ENCODE results near the gene C10orf53.

The C10orf53 gene

DNA sequence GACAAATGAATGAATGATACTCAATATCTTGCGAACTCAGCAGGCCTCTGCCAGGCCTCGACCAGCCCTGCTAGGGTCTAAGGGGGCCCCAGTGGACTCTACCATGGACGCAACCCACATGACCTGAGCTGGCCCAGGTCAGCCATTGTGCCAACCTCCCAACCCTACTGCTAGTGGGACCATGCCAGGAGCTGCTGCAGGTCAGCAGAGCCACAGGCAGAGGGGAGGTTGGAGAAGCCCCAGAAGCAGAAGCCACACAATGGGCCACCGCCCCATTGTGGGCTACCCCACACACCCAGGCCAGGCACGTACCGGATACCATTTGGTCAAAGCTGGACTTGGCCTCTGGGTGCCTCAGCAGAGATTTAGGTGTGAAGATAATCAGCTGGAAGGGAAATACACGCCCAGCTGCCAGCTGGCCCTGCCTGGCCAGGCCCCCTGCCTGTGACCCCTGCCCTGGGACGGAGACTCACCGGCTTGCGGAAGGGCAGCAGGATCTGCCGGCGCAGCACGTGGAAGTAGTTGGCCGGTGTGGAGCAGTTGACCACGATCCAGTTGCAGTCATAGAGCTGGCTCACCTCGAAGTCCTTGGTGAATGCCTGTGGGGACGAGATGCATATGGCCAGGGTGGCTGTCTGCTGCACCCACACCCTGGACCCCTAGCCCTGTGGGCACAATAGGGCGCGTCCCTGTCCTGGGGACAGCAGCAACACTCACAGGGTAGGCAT lies 58.2 kb downstream of the C10orf53 start:
- no peak for DNase-seq (ENCODE audit: low read depth)

GRCh38 chr10:49738616-49739360 lies 59.3 kb downstream of the C10orf53 start:
- no peak for DNase-seq (ENCODE audit: low read depth)

DNA sequence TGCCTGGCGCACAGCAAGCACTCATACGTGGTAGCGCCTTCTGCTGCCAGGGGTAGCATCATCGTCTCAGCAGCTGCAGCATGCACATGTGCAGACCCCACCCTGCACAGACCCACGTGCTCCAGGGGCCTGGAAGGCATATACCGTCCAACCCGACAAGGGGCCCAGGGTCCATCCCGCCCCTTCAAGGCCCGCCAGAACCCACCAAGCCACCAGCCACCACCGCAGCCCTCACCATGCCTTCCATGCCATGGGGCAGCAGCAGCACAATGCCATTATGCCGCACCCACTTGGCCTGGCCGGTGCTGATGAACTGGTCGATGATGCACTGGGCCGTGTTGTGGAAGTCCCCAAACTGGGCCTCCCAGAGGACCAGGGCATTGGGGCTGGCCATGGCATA lies 60.0 kb downstream of the C10orf53 start:
- DNase-seq (ENCODE audit: low read depth), result no peak

GRCh38 chr10:49740346-49741107 lies 61.1 kb downstream of the C10orf53 start:
- no peak for DNase-seq (ENCODE audit: low read depth)

GRCh38 chr10:49741108-49741995 lies 61.9 kb downstream of the C10orf53 start:
- no peak for DNase-seq (ENCODE audit: low read depth)

- no peak for DNase-seq (ENCODE audit: low read depth)
These were observed 63.4 kb downstream of the C10orf53 start for GRCh38 chr10:49742683-49743463.

DNA sequence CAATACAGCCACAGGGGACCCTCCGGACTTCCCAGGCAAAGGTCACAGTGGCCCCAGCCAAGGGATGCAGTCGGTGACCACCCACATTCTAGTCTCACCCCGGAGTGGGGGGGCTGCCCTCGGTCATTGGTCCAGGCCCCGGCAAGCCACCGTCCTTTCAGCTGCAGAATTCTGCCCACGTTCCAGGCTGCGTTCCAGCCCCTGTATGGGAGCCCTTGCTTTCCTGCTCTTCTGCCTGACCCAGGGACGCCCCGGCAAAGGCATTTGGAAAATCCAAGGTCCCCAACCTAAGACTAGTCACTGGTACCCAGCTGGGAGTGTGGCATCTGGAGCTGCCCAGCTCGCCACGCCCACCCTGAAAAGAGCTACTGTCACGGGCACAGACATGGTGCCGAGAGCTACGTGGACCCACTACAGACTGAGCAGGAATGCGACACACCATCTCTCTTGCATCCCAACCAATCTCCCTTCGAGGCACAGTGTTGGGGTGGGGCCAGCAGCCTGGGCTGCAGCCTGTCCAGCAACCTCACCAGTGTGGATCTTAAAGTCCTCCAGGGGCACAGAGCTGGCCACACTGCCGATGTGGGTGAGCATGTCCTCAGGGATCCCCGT lies 64.1 kb downstream of the C10orf53 start:
- DNase-seq (ENCODE audit: low read depth), result no peak

- no peak for DNase-seq (ENCODE audit: low read depth)
These were observed 64.7 kb downstream of the C10orf53 start for GRCh38 chr10:49744091-49744685.

GRCh38 chr10:49744924-49745605 lies 65.6 kb downstream of the C10orf53 start:
- DNase-seq (ENCODE audit: low read depth), result no peak

- no peak for DNase-seq (ENCODE audit: low read depth)
These were observed 66.3 kb downstream of the C10orf53 start for GRCh38 chr10:49745756-49746155.

- DNase-seq (ENCODE audit: low read depth), result no peak
These were observed 67.3 kb downstream of the C10orf53 start for GRCh38 chr10:49746626-49747302.
